IPS-NIHi11 (cell line): ENCODE data around the gene DNM2.
"Not testable (repeated sequence)": the region's sequence is repeated elsewhere in the genome, so short reads cannot be mapped to it uniquely, and the experiment has no call there.

Experiments used
- DNase-seq: peaks from one replicate; pipeline ENCODE4 v3.0.0; 2012; ENCODE audit warnings: mixed read lengths, low spot score

The DNM2 gene

GRCh38 chr19:10725415-10725814 is 7.5 kb downstream of the DNM2 start:
- DNase-seq = no peak

- DNase-seq = no peak
Measured at GRCh38 chr19:10726268-10726667, 8.4 kb downstream of the DNM2 start.

- no peak for DNase-seq
Measured at GRCh38 chr19:10727685-10728201, 9.9 kb downstream of the DNM2 start.

- no peak for DNase-seq
Measured at GRCh38 chr19:10729411-10729810, 11.5 kb downstream of the DNM2 start.

- no peak for DNase-seq
Measured at GRCh38 chr19:10730932-10731331, 13.1 kb downstream of the DNM2 start.

- no peak for DNase-seq
Measured at GRCh38 chr19:10735741-10736140, 17.9 kb downstream of the DNM2 start.

- no peak for DNase-seq
Measured at GRCh38 chr19:10736189-10736588, 18.3 kb downstream of the DNM2 start.

GRCh38 chr19:10736916-10737551 is 19.2 kb downstream of the DNM2 start:
- no peak for DNase-seq

GRCh38 chr19:10737722-10738121 is 19.8 kb downstream of the DNM2 start:
- DNase-seq = no peak

GRCh38 chr19:10740798-10741197 is 22.9 kb downstream of the DNM2 start:
- DNase-seq = no peak

- no peak for DNase-seq
Measured at GRCh38 chr19:10742476-10742875, 24.6 kb downstream of the DNM2 start.

- DNase-seq = no peak
Measured at GRCh38 chr19:10744253-10744798, 26.4 kb downstream of the DNM2 start.

GRCh38 chr19:10744801-10745293 is 27.0 kb downstream of the DNM2 start:
- no peak for DNase-seq

GRCh38 chr19:10746437-10746836 is 28.6 kb downstream of the DNM2 start:
- not testable (repeated sequence) for DNase-seq

GRCh38 chr19:10747271-10747670 is 29.4 kb downstream of the DNM2 start:
- DNase-seq = no peak

- no peak for DNase-seq
Measured at GRCh38 chr19:10747674-10748073, 29.8 kb downstream of the DNM2 start.

- DNase-seq = no peak
Measured at GRCh38 chr19:10748195-10748926, 30.5 kb downstream of the DNM2 start.

GRCh38 chr19:10748927-10749434 is 31.1 kb downstream of the DNM2 start:
- no peak for DNase-seq

- no peak for DNase-seq
Measured at GRCh38 chr19:10749435-10750384, 31.8 kb downstream of the DNM2 start.

- no peak for DNase-seq
Measured at GRCh38 chr19:10751109-10751953, 33.5 kb downstream of the DNM2 start.
